Stimulated activated CD4-positive, alpha-beta T cell treated with anti-CD3 and anti-CD28 coated beads, TNF-alpha, amount 100 ng/mL, for 4 hours (primary cell): ENCODE measurements around the gene HNRNPA2B1.
"Not testable (repeated sequence)": the region's sequence is repeated elsewhere in the genome, so short reads cannot be mapped to it uniquely, and the experiment has no call there.

Experiments
- DNase-seq, 3 experiments: peaks; one replicate each; pipeline ENCODE4 v3.0.0-alpha.2; 2020; ENCODE audit warnings: low read depth in 3 of 3

HNRNPA2B1 gene

GRCh38 chr7:26166684-26167266, 33.8 kb downstream of the HNRNPA2B1 start:
- DNase-seq = no peak

GRCh38 chr7:26165950-26166683, 34.4 kb downstream of the HNRNPA2B1 start:
- no peak for DNase-seq

GRCh38 chr7:26163804-26164203, 36.7 kb downstream of the HNRNPA2B1 start:
- not testable (repeated sequence) for DNase-seq

- DNase-seq = no peak
These were observed 38.1 kb downstream of the HNRNPA2B1 start for GRCh38 chr7:26162431-26162830.

- DNase-seq = no peak
These were observed 39.6 kb downstream of the HNRNPA2B1 start for GRCh38 chr7:26160896-26161295.

GRCh38 chr7:26159243-26159642, 41.3 kb downstream of the HNRNPA2B1 start:
- no peak for DNase-seq

GRCh38 chr7:26157520-26158105, 42.9 kb downstream of the HNRNPA2B1 start:
- no peak for DNase-seq

- peak in 2 of 3 experiments; percentile 31 to 39 for DNase-seq
These were observed 43.8 kb downstream of the HNRNPA2B1 start for GRCh38 chr7:26156451-26157420.

- no peak for DNase-seq
These were observed 44.8 kb downstream of the HNRNPA2B1 start for GRCh38 chr7:26155531-26156375.

- DNase-seq = no peak
These were observed 46.4 kb downstream of the HNRNPA2B1 start for GRCh38 chr7:26153823-26154783.

- no peak for DNase-seq
These were observed 47.2 kb downstream of the HNRNPA2B1 start for GRCh38 chr7:26153241-26153822.

- peak in 2 of 3 experiments; percentile 11 to 15 for DNase-seq
These were observed 47.7 kb downstream of the HNRNPA2B1 start for GRCh38 chr7:26152782-26153240.

- DNase-seq = peak; percentile 70 to 75 (median 74)
These were observed 48.4 kb downstream of the HNRNPA2B1 start, which contains the start of gene NFE2L3 for GRCh38 chr7:26151953-26152781. Gene NFE2L3 (plus strand): TSS chr7:26152198. CDS start chr7:26152499, 301 bp downstream.

- DNase-seq = no peak
These were observed 48.9 kb downstream of the HNRNPA2B1 start for GRCh38 chr7:26151650-26151952.

- DNase-seq = no peak
These were observed 49.5 kb downstream of the HNRNPA2B1 start for GRCh38 chr7:26151096-26151495.

- no peak for DNase-seq
These were observed 51.1 kb downstream of the HNRNPA2B1 start for GRCh38 chr7:26149391-26149977.

GRCh38 chr7:26148307-26148700, 52.2 kb downstream of the HNRNPA2B1 start:
- DNase-seq = not testable (repeated sequence)
